Right lobe of liver (tissue), 6 donors: ENCODE data around the gene MTHFD2L. TPM values are rescaled to one million over a fixed set of nuclear protein-coding genes. Genes with fewer than 3 reads are reported as not detected.

Experiments
- ATAC-seq, 4 donors: fragments of 200-7000 bp; cut with Tn5 transposase; one replicate each; pipeline ENCODE4 v1.9.1; 2020; ENCODE audit warnings: mild to moderate bottlenecking in 4 of 4, moderate library complexity in 4 of 4
- DNase-seq, 3 donors: peaks; one replicate each; pipeline ENCODE4 v3.0.0-alpha.2; 2020
- H3K27ac ChIP-seq, 3 donors: fragments of 200-600 bp; one replicate each; pipeline ENCODE4 v1.8.0; 2022
- H3K27me3 ChIP-seq, 2 donors: fragments of 200-600 bp; one replicate each; pipeline ENCODE4 v1.8.0; 2022
- H3K36me3 ChIP-seq, 4 donors: fragments of 200-600 bp; sonication (generic) in 1 of 4; one replicate each; pipeline versions ENCODE4 v1.5.1 to v1.8.0; 2017 to 2022; ENCODE audit warnings: control low read depth in 1 of 4
- H3K4me1 ChIP-seq, 4 donors: fragments of 200-600 bp; sonication (generic) in 1 of 4; one replicate each; pipeline versions ENCODE4 v1.5.1 to v1.8.0; 2017 to 2022; ENCODE audit warnings: control low read depth in 1 of 4
- H3K4me3 ChIP-seq, 3 donors: fragments of 200-600 bp; one replicate each; pipeline ENCODE4 v1.8.0; 2022
- H3K9me3 ChIP-seq, 4 donors: fragments of 200-600 bp; sonication (generic) in 1 of 4; one replicate each; pipeline versions ENCODE4 v1.5.1 to v1.8.0; 2017 to 2022; ENCODE audit warnings: control low read depth in 1 of 4
- CTCF ChIP-seq, 4 donors: fragments of 200-600 bp in 3 of 4; fragments of 450-650 bp in 1 of 4; IDR thresholded peaks; one replicate each; pipeline versions ENCODE4 v1.5.1 to v1.8.0; 2016 to 2022; ENCODE audit warnings: antibody characterized with exemption in 4 of 4, mild to moderate bottlenecking in 2 of 4
- POLR2A ChIP-seq: fragments of 450-650 bp; IDR thresholded peaks from one replicate; pipeline ENCODE4 v1.6.1; 2017; ENCODE audit warnings: antibody characterized with exemption, mild to moderate bottlenecking
- WGBS: methylation state at CpG from one replicate; pipeline ENCODE4 v1.1.6; 2018; ENCODE audit warnings: low coverage, low lambda C conversion rate; ENCODE audit not compliant: insufficient coverage; ENCODE audit errors: missing lambda C conversion rate; 5-methylcytosine and 5-hydroxymethylcytosine counted together
- intact Hi-C, 2 donors: fragments of 100-400 bp; cut with DNase I; formaldehyde crosslinking; loops; one replicate each; pipeline versions ENCODE4 v1.11.2 to v1.14.1; 2022
- total RNA-seq, 6 experiments: library from RNA; depleted of rRNA in 2 of 6; stranded (reverse); fragments of >200 nt in 2 of 6; fragmentation: NEBNext Ultra II Directional in 3 of 6; extraction: Animal tissue kit (Norgen Biotek cat#: 25700) in 3 of 6; gene quantifications; one replicate each; pipeline versions ENCODE4 v1.1.0 to v1.2.4, GENCODE V29; 2016 to 2023
- donor health status: DM: no; HTN: yes; CAD: no.
- donor health status: DM: no; HTN: no; CAD: no.
- donor health status: DM: no; HTN: no; CAD: no.
- donor health status: DM: no; HTN: yes; CAD: no.
- donor health status: DM: no; HTN: yes; CAD: no.

MTHFD2L gene
- total RNA-seq, 6 experiments from 2014 or later: 18.8 to 45.5 (median 26.5) TPM

- no peaks in the 10 kb centered on the region for H3K9me3 ChIP-seq
- ATAC-seq (no peak), DNase-seq (no peak)
- no peaks in the 10 kb centered on the region for H3K36me3 ChIP-seq
- intact Hi-C loops: no loop called here
- TF ChIP-seq POLR2A (no peak), CTCF (IDR thresholded peaks at IDR 0.05) (no peak)
- no peak overlapping the region for H3K4me3 ChIP-seq
- no peak overlapping the region for H3K27ac ChIP-seq
- WGBS: 92% methylated on average over 2 of the region's 2 CpGs
- no peaks in the 10 kb centered on the region for H3K4me1 ChIP-seq
- no peaks in the 10 kb centered on the region for H3K27me3 ChIP-seq
Measured at GRCh38 chr4:74293558-74293957, 135.6 kb downstream of the MTHFD2L start.

GRCh38 chr4:74294681-74295080 is 136.8 kb downstream of the MTHFD2L start:
- no peaks in the 10 kb centered on the region for H3K27me3 ChIP-seq
- H3K36me3 ChIP-seq: no peaks in the 10 kb centered on the region
- DNase-seq (no peak), ATAC-seq (no peak)
- no peaks in the 10 kb centered on the region for H3K4me1 ChIP-seq
- no peak overlapping the region for H3K27ac ChIP-seq
- WGBS: 100% methylated on average over 1 of the region's 1 CpG
- intact Hi-C loops: no loop called here
- no peaks in the 10 kb centered on the region for H3K9me3 ChIP-seq
- no peak for TF ChIP-seq CTCF (IDR thresholded peaks at IDR 0.05)
- TF ChIP-seq POLR2A: no peak
- H3K4me3 ChIP-seq: no peak overlapping the region

- Histone ChIP-seq H3K27ac (no peak overlapping the region), H3K9me3 (no peaks in the 10 kb centered on the region), H3K4me1 (no peaks in the 10 kb centered on the region), H3K27me3 (no peaks in the 10 kb centered on the region), H3K36me3 (no peaks in the 10 kb centered on the region), H3K4me3 (no peak overlapping the region)
- no peak for ATAC-seq
- TF ChIP-seq CTCF (IDR thresholded peaks at IDR 0.05) (no peak), POLR2A (no peak)
- no peak for DNase-seq
- WGBS: 89% methylated on average over 1 of the region's 1 CpG
- intact Hi-C loops: no loop called here
Measured at GRCh38 chr4:74297539-74297938, 139.6 kb downstream of the MTHFD2L start.

GRCh38 chr4:74304095-74304625 is 146.2 kb downstream of the MTHFD2L start:
- Histone ChIP-seq H3K4me1 (no peaks in the 10 kb centered on the region), H3K27me3 (no peaks in the 10 kb centered on the region), H3K9me3 (no peaks in the 10 kb centered on the region), H3K27ac (no peak overlapping the region), H3K4me3 (no peak overlapping the region), H3K36me3 (no peaks in the 10 kb centered on the region)
- WGBS: 72% methylated on average over 4 of the region's 4 CpGs
- TF ChIP-seq POLR2A: no peak
- intact Hi-C loops: no loop called here
- ATAC-seq: no peak
- no peak for DNase-seq

GRCh38 chr4:74305000-74305399 is 147.1 kb downstream of the MTHFD2L start:
- intact Hi-C loops: no loop called here
- H3K4me3 ChIP-seq: no peak overlapping the region
- no peaks in the 10 kb centered on the region for H3K9me3 ChIP-seq
- no peaks in the 10 kb centered on the region for H3K27me3 ChIP-seq
- WGBS: 100% methylated on average over 1 of the region's 1 CpG
- DNase-seq (no peak), ATAC-seq (no peak)
- no peaks in the 10 kb centered on the region for H3K36me3 ChIP-seq
- no peak overlapping the region for H3K27ac ChIP-seq
- no peak for TF ChIP-seq CTCF (IDR thresholded peaks at IDR 0.05)
- TF ChIP-seq POLR2A: no peak
- no peaks in the 10 kb centered on the region for H3K4me1 ChIP-seq
